SHP77 treated with DMSO at 0.1 percent for 48 hours (cell line): Measurements from ENCODE around the gene TRNP1.
A peak's percentile ranks its signal among the peaks of the same experiment; 100 is the strongest.
"Not testable (repeated sequence)": the region's sequence is repeated elsewhere in the genome, so short reads cannot be mapped to it uniquely, and the experiment has no call there.

Experiments
- DNase-seq: peaks from one replicate; lab custom pipeline; 2025; lab: John Stamatoyannopoulos, UW

Gene TRNP1, protein sequence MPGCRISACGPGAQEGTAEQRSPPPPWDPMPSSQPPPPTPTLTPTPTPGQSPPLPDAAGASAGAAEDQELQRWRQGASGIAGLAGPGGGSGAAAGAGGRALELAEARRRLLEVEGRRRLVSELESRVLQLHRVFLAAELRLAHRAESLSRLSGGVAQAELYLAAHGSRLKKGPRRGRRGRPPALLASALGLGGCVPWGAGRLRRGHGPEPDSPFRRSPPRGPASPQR

DNA sequence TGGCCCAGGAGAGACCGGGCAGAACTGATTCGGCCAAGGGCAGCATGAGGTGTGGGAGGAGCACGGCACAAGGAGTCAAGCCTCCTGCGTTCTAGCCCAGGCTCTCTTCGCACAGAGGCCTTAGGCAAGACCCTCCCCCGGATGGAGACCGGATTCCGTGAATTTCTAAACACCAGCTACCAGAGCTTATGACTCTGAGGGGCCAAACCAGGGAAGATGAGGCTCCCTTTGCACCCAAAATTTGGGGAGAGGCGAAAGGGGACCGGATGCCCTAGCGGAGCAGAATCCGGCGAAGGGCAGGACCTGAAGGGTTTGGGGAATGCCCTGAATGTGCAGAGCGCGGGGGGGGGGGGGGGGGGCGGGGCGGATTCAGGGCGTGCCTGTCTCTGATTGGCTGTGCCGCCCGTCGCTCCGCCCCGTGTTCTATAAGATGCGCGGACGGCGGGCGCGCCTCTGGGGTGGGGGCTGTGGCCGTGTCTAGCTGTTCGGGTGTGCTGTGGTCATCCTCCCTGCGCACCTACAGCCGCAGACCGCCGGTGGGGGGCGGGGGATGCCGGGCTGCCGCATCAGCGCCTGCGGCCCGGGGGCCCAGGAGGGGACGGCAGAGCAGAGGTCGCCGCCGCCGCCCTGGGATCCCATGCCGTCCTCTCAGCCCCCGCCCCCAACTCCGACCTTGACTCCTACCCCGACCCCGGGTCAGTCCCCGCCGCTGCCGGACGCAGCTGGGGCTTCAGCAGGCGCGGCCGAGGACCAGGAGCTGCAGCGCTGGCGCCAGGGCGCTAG lies at the start of gene TRNP1:
TSS of gene TRNP1 (plus strand) at position 456 of the 783 bp plus-strand sequence. CDS start at position 551, 95 bp downstream.
- DNase-seq, result peak; percentile 43

DNA sequence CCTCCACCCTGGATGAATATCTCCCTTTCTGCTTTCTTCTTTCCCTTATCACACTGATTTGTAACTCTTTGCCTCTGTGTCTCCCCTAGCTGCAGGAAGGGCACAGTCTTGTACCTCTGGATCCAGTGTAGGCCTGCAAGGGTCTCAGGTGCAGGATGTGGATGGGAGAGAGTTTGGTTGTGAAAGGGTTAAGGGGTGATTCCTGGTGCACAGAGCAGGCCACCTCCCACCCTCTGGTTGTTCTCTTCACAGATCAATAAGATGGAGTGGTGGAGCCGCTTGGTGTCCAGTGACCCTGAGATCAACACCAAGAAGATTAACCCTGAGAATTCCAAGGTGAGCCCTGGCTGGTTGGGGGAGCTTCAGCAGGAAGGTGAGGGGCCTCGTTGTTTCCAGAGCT lies 48.4 kb upstream of the TRNP1 start:
- DNase-seq, result no peak

DNA sequence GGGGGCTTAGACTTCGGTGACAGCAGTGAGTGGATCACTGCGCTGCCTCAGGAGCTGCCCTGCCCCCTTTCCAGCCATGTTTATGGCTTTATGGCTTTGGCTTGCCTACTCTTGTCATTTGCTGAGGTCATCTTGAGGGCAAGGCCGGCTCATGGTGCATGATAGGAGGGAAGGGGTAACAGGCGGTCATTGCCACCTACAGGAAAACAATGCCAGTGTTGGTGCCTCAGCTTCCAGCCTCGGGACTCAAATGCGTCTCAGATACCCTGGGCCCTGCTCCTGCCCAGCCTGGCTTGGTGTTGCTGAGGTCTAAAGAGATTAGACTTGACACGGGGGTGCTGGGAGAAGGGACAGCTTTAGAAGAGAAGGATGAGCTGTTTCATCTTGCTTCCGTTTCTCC lies 47.8 kb upstream of the TRNP1 start:
- DNase-seq, result no peak

DNA sequence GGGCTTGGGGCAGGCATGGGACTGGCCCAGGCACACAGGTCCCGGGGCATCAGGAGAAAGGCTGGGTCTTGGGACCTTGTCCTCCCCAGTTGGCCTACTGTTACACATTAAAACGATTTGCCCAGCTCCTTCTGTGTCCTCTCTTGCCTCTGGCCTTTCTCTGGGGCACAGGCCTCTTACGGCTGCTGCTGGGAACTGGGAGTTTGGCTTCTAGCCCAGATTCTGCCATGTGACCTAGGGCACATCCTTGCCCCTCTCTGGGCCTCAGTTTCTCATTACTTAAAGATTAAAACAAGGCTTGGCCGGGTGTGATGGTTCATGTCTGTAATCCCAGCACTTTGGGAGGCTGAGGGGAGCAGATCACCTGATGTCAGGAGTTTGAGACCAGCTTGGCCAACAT lies 47.2 kb upstream of the TRNP1 start:
- no peak for DNase-seq

DNA sequence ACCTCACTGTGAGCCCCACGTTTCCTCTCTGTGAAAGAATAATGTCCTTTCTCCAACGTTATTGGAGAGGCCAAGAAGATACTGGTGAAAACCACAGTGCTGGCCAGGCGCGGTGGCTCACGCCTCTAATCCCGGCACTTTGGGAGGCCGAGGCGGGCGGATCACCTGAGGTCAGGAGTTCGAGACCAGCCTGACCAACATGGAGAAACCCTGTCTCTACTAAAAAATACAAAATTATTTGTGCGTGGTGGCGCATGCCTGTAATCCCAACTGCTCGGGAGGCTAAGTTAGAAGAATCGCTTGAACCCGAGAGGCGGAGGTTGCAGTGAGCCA lies 44.8 kb upstream of the TRNP1 start:
- DNase-seq, result not testable (repeated sequence)

DNA sequence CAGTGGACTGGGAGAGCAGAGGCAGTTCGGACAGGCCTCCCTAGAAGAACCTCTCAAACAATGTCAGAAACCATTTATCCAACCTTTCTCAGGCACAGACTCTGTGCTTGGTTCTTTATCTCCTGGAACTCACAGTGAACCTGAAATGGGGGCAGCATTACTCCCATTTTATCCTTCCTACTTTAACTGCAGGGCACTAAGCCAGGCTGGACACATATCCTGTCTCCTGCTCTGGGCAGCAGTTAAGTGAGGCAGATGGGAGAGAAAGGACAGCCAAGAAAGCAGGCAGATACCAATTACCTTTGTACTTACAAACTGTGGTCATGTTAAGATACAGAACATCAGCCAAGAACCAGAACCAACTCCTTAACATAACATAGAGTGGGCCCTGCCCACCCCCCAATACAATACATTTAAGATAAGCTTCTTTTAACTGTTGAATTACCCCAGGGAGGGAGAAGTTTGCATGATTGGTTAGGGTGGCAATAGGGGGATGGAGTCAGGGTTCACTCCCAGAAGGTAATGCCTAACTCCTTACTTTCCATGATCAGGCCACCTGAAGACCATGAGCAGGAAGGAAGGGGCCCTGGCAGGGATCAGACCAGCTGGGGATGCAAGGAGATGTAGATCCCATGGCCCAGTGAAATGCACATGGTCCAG lies 44.1 kb upstream of the TRNP1 start:
- no peak for DNase-seq

DNA sequence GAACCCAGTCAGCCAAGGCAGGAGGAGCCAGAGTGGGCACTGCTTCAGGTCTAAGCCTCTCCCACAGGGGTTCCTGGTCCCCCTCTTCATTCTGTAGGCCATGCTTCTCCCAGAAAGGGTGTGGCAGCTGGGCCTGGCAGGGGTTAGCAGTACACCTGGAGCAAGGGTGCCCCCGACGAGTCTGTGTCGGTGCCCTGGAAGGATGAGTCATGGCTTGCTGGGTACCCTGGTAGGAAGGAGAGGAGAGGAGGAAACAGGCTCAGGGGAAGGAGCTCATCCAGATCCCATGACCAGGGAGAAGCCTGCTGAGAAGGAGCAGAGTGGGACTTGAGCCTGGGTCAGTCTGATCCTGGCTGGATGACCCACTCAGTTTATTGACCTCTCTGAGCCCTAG lies 43.6 kb upstream of the TRNP1 start:
- no peak for DNase-seq

DNA sequence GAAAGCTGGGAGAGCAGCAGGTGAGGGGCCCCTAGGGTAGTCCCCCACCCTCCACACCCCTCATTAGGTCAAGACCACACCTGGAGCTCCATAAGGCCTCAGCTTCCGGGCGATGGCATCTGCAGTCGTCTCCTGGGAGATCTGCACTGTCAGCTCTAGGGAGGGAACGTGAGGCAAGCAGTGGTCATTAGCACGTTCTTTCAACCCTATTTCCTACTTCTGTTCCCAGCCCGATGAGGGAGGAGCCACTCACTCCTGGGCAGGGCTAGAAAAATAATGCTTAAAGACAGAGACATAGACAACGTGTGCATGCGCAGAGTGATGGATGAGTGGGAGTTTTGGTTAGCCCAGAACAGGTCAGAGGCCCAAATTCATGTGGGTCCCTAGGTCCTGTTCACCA lies 42.9 kb upstream of the TRNP1 start:
- DNase-seq, result no peak

DNA sequence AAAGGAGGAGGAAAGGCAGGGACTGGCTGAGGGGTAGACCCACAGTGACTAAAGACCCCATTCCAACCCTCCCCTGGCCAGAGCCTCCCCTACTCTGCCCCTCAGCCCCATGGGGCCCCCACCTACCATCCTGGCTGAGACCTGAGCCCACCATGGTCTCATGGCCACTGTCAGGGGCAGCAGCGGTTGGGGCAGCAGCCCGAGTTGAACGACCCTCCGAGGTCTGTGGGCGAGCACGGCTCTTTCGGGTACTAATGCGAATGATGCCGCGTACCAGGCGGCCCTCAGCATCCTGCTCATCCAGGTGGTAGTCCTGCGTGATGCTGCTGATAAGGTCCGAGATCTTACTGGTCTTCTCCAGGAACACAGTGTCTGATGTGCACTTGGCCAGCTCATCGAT lies 42.3 kb upstream of the TRNP1 start:
- DNase-seq, result no peak

DNA sequence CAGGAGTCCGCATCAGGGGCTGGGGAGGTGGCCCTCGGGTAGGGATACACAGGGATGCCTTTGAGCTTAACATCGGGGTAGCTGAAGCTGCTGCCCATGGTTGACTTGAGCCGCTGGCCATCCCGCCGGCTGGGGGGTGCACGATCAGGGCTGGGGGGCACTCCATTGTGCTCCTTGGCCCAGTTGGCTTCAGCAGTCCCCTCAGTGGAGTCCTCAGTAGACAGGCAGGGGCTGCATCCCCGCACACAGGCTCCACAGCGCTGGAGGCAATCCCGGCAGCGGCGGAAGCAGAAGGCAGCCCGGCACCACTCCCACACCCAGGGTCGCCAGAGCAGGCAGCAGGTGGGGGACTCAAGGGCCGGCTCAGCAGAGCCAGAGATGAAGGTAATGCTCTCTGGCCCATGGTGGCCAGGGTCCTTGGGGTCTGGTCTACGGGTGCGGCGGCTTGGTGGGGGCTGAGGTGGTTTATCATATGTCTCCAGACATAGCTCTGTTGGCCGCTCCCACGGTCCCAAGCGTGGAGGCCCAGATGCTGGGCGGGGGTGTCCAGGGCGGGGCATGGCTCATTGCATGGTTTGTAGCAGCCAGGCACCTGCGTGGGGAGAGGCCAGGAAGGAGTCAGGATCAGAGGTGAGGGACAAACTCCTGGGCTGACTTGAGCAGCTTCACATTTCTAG lies 41.5 kb upstream of the TRNP1 start:
- no peak for DNase-seq

DNA sequence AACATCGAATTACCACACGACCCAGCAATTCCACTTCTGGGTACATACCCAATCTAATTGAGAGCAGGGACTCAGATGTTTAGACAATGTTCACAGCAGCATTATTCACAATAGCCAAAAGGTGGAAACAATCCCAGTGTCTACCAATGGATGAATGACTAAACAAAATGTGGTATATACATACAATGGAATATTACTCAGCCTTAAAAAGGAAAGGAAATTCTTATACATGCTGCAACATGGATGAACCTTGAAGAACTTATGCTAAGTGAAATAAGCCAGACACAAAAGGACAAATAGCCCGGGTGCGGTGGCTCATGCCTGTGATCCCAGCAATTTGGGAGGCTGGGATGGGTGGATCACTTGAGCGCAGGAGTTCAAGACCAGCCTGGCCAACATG lies 40.1 kb upstream of the TRNP1 start:
- DNase-seq, result no peak

DNA sequence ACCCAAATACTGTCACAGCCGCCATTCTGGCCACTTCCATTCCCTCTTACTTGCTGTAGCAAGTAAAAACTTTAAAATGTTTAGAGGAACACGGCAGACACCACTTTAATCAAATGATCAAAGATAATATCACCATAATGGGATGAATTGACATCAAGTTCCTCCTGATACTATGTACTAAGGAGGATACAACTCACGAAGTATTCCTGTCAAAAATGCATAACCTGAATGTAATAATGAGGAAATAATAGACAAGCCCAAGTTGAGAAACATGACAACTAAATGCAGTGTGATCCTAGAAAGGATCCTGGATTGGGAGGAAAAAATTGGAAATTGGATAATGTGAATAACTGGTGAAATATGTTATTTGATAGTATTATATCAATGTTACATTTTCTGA lies 37.2 kb upstream of the TRNP1 start:
- DNase-seq, result no peak

DNA sequence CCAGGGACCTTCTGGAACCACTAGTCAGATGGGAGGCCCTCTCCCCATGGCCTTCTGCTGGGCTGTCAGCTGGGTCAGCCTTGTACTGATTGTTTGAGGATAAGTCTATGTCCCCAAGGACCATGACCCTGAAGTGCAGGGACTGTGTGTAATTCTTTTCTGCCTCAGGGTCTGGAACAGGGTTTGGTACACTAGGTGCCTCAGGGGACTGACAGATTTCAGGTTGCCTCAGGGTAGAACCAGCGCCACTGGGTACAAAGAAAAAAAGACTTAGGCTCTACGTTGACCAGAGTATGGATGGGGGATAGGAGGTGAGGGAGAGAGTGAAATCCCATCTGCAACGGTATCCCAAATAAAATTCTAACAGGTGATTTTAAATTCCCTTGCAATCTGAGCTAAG lies 36.2 kb upstream of the TRNP1 start:
- no peak for DNase-seq

DNA sequence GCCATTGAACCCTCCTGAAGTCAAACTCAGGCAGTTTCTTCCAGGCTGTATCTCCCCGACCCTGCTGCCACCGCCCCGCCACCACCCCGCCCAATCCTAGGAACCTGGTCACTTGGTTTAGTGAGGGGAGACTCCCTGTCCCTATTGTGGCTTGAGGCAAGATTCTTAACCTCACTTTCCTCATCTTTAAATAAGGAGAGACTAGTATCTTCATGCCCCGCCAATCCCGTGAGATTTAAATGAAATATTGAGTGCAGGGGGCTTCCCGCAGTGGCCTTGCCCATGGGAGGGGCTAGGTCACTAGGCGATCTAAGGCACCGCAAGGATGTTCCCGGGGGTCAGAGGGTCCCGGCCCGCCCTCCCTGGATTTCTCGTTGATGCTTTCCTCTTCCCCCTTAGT lies 34.2 kb upstream of the TRNP1 start:
- no peak for DNase-seq

DNA sequence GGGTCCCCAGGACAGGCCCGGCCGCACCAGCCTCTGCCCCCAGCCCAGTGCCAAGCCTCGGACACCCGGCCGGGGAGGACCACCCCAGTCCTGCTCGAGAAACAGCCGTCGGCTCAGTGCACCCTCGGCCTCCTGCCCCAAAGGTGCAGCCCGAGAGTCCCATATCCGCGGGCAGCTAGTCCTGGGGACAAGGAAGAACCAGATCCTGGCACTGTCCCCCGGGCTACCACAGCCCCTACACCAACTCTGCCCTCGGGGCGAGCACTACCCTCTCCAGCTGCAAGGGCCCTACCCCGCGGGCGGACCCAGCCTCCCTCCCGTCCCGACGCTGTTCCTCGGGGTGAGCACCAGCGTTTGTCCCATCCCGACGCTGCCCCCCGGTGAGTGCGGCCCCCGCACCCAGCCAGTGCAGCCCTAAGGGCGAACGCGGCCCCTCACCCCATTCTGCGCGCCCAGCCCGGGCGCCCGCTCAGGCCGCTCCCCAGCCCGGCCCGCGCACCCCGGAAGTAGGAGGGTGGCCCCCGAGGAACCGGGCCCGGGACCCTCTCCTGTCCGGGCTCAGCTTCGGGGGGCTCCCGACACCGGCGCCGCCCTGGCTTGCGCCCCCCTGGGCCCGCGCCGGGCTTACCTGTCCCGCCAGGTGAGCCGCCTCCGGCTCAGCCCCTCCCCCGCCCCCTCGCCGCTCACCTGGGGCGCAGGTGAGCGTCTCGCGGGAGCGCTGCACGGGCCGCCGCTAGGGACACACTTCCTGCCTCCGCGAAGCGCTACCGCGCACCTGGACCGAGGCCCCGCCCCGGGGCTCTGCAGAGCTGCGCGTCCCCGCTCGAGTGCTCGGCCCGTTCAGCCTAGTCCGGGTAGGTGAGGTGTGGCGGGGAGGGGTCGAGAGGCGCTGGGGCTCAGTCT lies 33.5 kb upstream of the TRNP1 start, which contains the start of gene KDF1:
TSS of gene KDF1 (minus strand) at position 747 of the 903 bp plus-strand sequence. CDS start 8,088 bp downstream, outside the sequence.
- no peak for DNase-seq

DNA sequence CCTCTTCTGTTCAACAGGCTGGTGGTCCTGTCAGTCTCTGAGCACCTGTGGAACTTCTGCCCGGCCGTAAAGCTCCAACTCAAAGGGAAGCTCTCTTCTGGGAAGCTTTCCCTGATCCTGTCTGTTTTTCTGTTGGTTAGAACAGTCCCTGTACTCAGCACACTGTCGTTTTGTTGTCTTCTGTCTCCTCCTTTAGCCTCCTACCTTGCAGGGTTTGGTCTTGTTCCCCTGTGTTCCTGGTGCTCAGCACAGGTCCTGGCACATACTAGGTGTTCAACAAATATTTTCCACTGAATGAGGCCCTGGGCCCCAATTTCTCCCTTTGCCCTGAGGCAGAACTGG lies 32.9 kb upstream of the TRNP1 start:
- no peak for DNase-seq

DNA sequence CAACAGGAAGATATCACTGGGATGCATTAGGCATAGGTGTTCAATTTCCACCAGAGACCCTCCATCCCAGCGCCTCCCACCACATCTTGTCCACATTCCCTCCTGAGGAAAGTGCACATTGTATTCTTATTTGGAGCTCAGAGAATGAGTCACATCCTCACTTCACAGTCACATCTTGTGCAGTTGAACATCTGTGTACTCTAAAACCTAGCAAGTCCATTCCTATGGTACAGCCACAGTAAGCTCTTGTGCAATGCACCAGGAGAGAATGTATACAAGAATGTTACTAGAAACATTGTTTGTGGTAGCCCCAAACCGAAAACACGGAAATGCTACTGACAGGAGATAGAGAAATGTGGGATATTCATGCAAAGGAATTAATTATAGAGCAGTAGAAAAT lies 31.7 kb upstream of the TRNP1 start:
- DNase-seq, result no peak

DNA sequence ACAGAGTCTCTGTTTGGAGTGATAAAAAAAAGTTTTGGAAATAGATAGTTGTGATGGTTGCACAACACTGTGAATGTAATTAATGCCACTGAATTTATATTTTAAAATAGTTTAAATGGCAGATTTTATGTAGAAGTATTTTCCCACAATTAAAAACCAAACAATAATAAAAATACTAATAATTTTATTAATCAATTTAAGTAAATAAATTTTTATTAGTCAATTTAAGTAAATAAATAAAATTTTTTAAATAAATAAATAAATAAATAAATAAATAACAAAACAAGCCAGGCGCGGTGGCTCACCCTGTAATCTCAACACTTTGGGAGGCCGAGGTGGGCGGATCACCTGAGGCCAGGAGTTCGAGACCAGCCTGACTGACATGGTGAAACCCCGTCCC lies 28.3 kb upstream of the TRNP1 start:
- DNase-seq, result no peak

DNA sequence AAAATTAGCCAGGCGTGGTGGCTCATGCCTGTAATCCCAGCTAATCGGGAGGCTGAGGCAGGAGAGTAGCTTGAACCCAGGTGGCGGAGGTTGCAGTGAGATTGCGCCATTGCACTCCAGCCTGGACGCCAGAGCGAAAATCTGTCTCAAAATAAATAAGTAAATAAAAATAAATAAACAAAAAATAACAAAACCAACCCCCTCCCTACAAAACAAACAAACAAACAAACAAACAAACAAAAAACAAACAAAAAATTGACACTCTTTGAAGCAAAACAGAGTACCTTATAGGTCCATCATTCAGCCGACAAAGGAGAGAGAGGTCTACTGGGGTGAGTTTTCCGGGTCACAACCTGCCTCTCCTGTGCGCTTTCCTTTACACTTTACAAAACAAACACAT lies 27.9 kb upstream of the TRNP1 start:
- DNase-seq, result no peak

DNA sequence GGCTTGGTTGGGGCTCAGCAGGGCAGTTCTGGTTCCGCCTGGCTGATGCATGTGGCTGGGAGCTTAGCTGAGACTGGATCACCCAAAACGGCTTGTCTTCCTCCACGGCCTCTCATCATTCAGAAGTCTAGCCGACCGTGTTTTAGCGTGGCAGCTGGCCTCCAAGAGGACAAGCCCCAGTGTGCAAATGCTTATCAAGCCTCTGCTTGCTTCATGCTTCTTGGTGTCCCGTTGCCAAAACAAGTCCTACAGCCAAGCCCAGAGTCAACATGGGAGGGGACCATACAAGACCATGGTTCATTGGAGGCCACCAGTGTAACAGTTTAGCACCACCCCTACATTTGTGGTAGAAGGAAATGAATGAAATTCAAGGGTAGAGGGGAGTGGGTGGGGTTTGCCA lies 22.7 kb upstream of the TRNP1 start:
- no peak for DNase-seq

DNA sequence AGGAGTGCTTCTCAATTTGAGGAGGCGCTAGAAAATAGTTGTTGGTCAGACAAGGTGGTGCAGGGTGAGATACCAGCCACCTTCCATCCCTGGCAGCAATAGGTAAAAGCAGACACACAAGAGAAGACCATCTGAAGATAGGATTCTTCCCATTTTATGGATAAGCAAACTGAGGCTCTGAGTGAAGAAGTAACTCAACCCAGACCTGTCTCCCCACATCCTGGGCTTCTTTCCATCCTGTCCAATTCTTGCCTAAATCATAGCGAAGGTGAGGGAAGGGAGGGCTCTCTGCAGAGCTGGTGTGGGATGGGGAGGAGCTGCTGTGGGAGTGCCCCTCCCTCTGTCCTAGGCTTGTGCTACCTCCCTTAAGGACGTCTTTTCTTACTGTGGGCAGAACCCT lies 21.9 kb upstream of the TRNP1 start:
- no peak for DNase-seq

DNA sequence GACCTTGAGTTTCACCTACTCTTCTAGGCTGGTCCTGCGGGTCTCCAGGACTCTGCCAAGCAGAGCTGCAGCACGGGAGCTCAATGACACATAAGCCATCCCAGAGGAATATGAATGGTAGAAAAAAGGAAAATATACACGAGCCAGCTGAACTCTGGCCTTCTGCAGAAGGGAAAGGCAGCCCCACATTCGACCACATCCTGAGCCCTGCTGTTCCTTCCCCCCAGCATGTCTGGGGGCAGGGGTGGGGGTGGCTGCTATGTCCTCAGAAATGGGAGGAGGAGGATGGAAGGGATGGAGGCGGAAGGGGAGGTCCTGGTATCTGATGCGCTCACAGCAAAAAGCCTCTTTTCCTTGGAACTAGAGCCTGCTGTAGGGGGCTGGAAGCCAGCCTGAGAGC lies 21.1 kb upstream of the TRNP1 start:
- DNase-seq, result no peak
